C4-2B (cell line): ENCODE data around the gene ASNS.

ENCODE experiments used
- H3K27ac ChIP-seq: fragments of 450-650 bp; 2 replicates; pipeline ENCODE4 v1.5.1; 2017
- CTCF ChIP-seq: fragments of 450-650 bp; conservative IDR thresholded peaks from 2 replicates; pipeline ENCODE4 v1.5.1; 2017; ENCODE audit warnings: mild to moderate bottlenecking
- ZFX ChIP-seq: fragments of 450-650 bp; IDR thresholded peaks from 2 replicates; pipeline ENCODE4 v1.6.1; 2017

The ASNS gene

GRCh38 chr7:97819161-97819560 is 53.0 kb downstream of the ASNS start:
- H3K27ac ChIP-seq, result no peak overlapping the region
- TF ChIP-seq CTCF, result peak; percentile 73
- TF ChIP-seq ZFX, result no peak

GRCh38 chr7:97818066-97818663 is 54.0 kb downstream of the ASNS start:
- H3K27ac ChIP-seq, result no peak overlapping the region
- TF ChIP-seq CTCF, result no peak
- TF ChIP-seq ZFX, result no peak
